ENCODE data around the gene DYNC1I1. TPM values are rescaled to one million over a fixed set of nuclear protein-coding genes. Genes with fewer than 3 reads are reported as not detected.

The DYNC1I1 gene
- polyA plus RNA-seq, 6 donors from 2014 or later: not detected

- no peak for DNase-seq
- Mint-ChIP-seq H3K27ac (no peak overlapping the region), H3K27me3 (peaks cover 16 to 25% (median 20%) of the 10 kb centered on the region in 3 donors), H3K4me3 (no peak overlapping the region), H3K4me1 (no peaks in the 10 kb centered on the region), H3K9me3 (no peaks in the 10 kb centered on the region), H3K36me3 (no peaks in the 10 kb centered on the region)
- ATAC-seq (ENCODE audit: low read depth in 2 of 2): no peak
Measured at GRCh38 chr7:95802270-95802669, 29.9 kb downstream of the DYNC1I1 start.

- Mint-ChIP-seq H3K27ac (no peak overlapping the region), H3K4me1 (no peaks in the 10 kb centered on the region), H3K36me3 (no peaks in the 10 kb centered on the region), H3K9me3 (no peaks in the 10 kb centered on the region), H3K27me3 (peaks cover 16 to 32% (median 26%) of the 10 kb centered on the region in 3 donors), H3K4me3 (no peak overlapping the region)
- ATAC-seq (ENCODE audit: low read depth in 2 of 2) (no peak), DNase-seq (no peak)
Measured at GRCh38 chr7:95804052-95804451, 31.7 kb downstream of the DYNC1I1 start.

GRCh38 chr7:95805909-95806308 lies 33.6 kb downstream of the DYNC1I1 start:
- DNase-seq: no peak
- no peaks in the 10 kb centered on the region for H3K9me3 Mint-ChIP-seq

GRCh38 chr7:95808396-95808795 lies 36.0 kb downstream of the DYNC1I1 start:
- peaks cover 0 to 9% (median 8%) of the 10 kb centered on the region in 3 donors for H3K27me3 Mint-ChIP-seq
- no peak overlapping the region for H3K27ac Mint-ChIP-seq
- no peak for ATAC-seq (ENCODE audit: low read depth in 2 of 2)

More at GRCh38 chr7:95805909-95806308, 33.6 kb downstream of the DYNC1I1 start:
- Mint-ChIP-seq H3K36me3 (no peaks in the 10 kb centered on the region), H3K27ac (no peak overlapping the region), H3K4me3 (no peak overlapping the region), H3K27me3 (peaks cover 10 to 24% (median 19%) of the 10 kb centered on the region in 3 donors), H3K4me1 (no peaks in the 10 kb centered on the region)
- ATAC-seq (ENCODE audit: low read depth in 2 of 2): no peak

GRCh38 chr7:95811846-95812445 lies 39.6 kb downstream of the DYNC1I1 start:
- no peaks in the 10 kb centered on the region for H3K36me3 Mint-ChIP-seq
- H3K9me3 Mint-ChIP-seq: no peaks in the 10 kb centered on the region
- H3K4me3 Mint-ChIP-seq: no peak overlapping the region

More at GRCh38 chr7:95808396-95808795, 36.0 kb downstream of the DYNC1I1 start:
- no peak for DNase-seq
- Mint-ChIP-seq H3K9me3 (no peaks in the 10 kb centered on the region), H3K4me3 (no peak overlapping the region), H3K36me3 (no peaks in the 10 kb centered on the region), H3K4me1 (no peaks in the 10 kb centered on the region)

GRCh38 chr7:95814721-95815120 lies 42.4 kb downstream of the DYNC1I1 start:
- ATAC-seq (ENCODE audit: low read depth in 2 of 2) (no peak), DNase-seq (no peak)
- H3K27me3 Mint-ChIP-seq: no peaks in the 10 kb centered on the region
- H3K4me1 Mint-ChIP-seq: no peaks in the 10 kb centered on the region
- H3K9me3 Mint-ChIP-seq: no peaks in the 10 kb centered on the region
- no peak overlapping the region for H3K27ac Mint-ChIP-seq
- H3K36me3 Mint-ChIP-seq: no peaks in the 10 kb centered on the region
- H3K4me3 Mint-ChIP-seq: no peak overlapping the region

More at GRCh38 chr7:95811846-95812445, 39.6 kb downstream of the DYNC1I1 start:
- Mint-ChIP-seq H3K4me1 (no peaks in the 10 kb centered on the region), H3K27ac (no peak overlapping the region), H3K27me3 (peaks cover 0 to 8% (median 6%) of the 10 kb centered on the region in 3 donors)
- ATAC-seq (ENCODE audit: low read depth in 2 of 2) (no peak), DNase-seq (no peak)

- Mint-ChIP-seq H3K4me3 (peak overlapping the region in 1 of 8 donors; percentile 53), H3K27me3 (no peaks in the 10 kb centered on the region), H3K4me1 (no peaks in the 10 kb centered on the region), H3K27ac (no peak overlapping the region), H3K36me3 (no peaks in the 10 kb centered on the region), H3K9me3 (no peaks in the 10 kb centered on the region)
- ATAC-seq (ENCODE audit: low read depth in 2 of 2): no peak
- no peak for DNase-seq
Measured at GRCh38 chr7:95817866-95818640, 45.7 kb downstream of the DYNC1I1 start.

GRCh38 chr7:95820778-95821177 lies 48.4 kb downstream of the DYNC1I1 start:
- no peak overlapping the region for H3K4me3 Mint-ChIP-seq
- no peaks in the 10 kb centered on the region for H3K36me3 Mint-ChIP-seq
- no peaks in the 10 kb centered on the region for H3K4me1 Mint-ChIP-seq
- no peaks in the 10 kb centered on the region for H3K9me3 Mint-ChIP-seq
- no peak overlapping the region for H3K27ac Mint-ChIP-seq
- no peak for DNase-seq
- no peak for ATAC-seq (ENCODE audit: low read depth in 2 of 2)
- no peaks in the 10 kb centered on the region for H3K27me3 Mint-ChIP-seq

GRCh38 chr7:95822717-95823116 lies 50.4 kb downstream of the DYNC1I1 start:
- DNase-seq: no peak
- ATAC-seq (ENCODE audit: low read depth in 2 of 2): no peak
- H3K27me3 Mint-ChIP-seq: no peaks in the 10 kb centered on the region
- H3K36me3 Mint-ChIP-seq: no peaks in the 10 kb centered on the region
- H3K4me1 Mint-ChIP-seq: no peaks in the 10 kb centered on the region
- no peak overlapping the region for H3K4me3 Mint-ChIP-seq
- no peak overlapping the region for H3K27ac Mint-ChIP-seq
- no peaks in the 10 kb centered on the region for H3K9me3 Mint-ChIP-seq

GRCh38 chr7:95824616-95825015 lies 52.3 kb downstream of the DYNC1I1 start:
- no peaks in the 10 kb centered on the region for H3K27me3 Mint-ChIP-seq
- no peak overlapping the region for H3K27ac Mint-ChIP-seq
- H3K9me3 Mint-ChIP-seq: no peaks in the 10 kb centered on the region
- ATAC-seq (ENCODE audit: low read depth in 2 of 2) (no peak), DNase-seq (no peak)
- no peak overlapping the region for H3K4me3 Mint-ChIP-seq
- no peaks in the 10 kb centered on the region for H3K36me3 Mint-ChIP-seq
- no peaks in the 10 kb centered on the region for H3K4me1 Mint-ChIP-seq

GRCh38 chr7:95828824-95829790 lies 56.8 kb downstream of the DYNC1I1 start:
- no peak overlapping the region for H3K4me3 Mint-ChIP-seq
- no peaks in the 10 kb centered on the region for H3K36me3 Mint-ChIP-seq
- H3K4me1 Mint-ChIP-seq: no peaks in the 10 kb centered on the region
- H3K9me3 Mint-ChIP-seq: peaks cover 0 to 2% (median 0%) of the 10 kb centered on the region in 7 donors
- ATAC-seq (ENCODE audit: low read depth in 2 of 2): no peak
- no peak overlapping the region for H3K27ac Mint-ChIP-seq
- no peak for DNase-seq
- no peaks in the 10 kb centered on the region for H3K27me3 Mint-ChIP-seq

GRCh38 chr7:95840953-95841950 lies 68.9 kb downstream of the DYNC1I1 start:
- H3K4me3 Mint-ChIP-seq: no peak overlapping the region
- DNase-seq (no peak), ATAC-seq (ENCODE audit: low read depth in 2 of 2) (no peak)
- peaks cover 3 to 27% (median 15%) of the 10 kb centered on the region in 7 donors for H3K9me3 Mint-ChIP-seq
- no peaks in the 10 kb centered on the region for H3K4me1 Mint-ChIP-seq
- peaks cover 6% of the 10 kb centered on the region in 2 donors for H3K36me3 Mint-ChIP-seq
- no peak overlapping the region for H3K27ac Mint-ChIP-seq
- H3K27me3 Mint-ChIP-seq: peaks cover 0 to 16% (median 12%) of the 10 kb centered on the region in 3 donors

Measured in naive B cell (primary cell).